ENCODE measurements around the gene LPAR6.
"Not testable (repeated sequence)": the region's sequence is repeated elsewhere in the genome, so short reads cannot be mapped to it uniquely, and the experiment has no call there.

The LPAR6 gene, protein sequence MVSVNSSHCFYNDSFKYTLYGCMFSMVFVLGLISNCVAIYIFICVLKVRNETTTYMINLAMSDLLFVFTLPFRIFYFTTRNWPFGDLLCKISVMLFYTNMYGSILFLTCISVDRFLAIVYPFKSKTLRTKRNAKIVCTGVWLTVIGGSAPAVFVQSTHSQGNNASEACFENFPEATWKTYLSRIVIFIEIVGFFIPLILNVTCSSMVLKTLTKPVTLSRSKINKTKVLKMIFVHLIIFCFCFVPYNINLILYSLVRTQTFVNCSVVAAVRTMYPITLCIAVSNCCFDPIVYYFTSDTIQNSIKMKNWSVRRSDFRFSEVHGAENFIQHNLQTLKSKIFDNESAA

DNA sequence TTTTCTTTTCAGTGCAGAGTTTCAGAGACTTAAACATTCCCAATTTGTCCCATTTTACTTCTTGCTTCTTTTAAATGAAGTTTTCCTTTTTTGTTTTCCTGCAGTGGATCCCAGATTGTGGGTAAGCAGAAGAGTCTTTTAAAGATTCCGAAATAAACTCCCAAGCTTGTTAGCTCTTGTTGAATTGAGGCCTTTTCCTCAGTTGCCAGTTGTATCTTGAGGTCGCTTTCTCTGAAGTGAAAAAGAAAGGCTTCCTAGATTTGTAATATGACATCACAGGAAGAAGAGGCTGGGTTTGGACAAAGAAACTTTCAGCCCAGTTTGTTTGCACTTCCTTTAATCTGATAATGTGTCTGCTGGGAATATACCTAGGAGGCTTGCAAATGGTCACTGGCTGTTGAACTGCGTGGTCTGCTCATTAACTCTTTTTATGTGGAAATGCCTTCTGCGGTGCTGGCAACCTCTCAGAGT lies at the start of gene LPAR6:
Gene LPAR6, minus strand, starts transcription at position 233 of the 471 bp plus-strand sequence. CDS start 690 bp downstream, outside the sequence.
- peak; percentile 88 for DNase-seq (ENCODE audit: low read depth)
- TF ChIP-seq, protein P1, sequence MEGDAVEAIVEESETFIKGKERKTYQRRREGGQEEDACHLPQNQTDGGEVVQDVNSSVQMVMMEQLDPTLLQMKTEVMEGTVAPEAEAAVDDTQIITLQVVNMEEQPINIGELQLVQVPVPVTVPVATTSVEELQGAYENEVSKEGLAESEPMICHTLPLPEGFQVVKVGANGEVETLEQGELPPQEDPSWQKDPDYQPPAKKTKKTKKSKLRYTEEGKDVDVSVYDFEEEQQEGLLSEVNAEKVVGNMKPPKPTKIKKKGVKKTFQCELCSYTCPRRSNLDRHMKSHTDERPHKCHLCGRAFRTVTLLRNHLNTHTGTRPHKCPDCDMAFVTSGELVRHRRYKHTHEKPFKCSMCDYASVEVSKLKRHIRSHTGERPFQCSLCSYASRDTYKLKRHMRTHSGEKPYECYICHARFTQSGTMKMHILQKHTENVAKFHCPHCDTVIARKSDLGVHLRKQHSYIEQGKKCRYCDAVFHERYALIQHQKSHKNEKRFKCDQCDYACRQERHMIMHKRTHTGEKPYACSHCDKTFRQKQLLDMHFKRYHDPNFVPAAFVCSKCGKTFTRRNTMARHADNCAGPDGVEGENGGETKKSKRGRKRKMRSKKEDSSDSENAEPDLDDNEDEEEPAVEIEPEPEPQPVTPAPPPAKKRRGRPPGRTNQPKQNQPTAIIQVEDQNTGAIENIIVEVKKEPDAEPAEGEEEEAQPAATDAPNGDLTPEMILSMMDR (conservative IDR thresholded peaks at IDR 0.05; ENCODE audit: low read depth, low read length): no peak

DNA sequence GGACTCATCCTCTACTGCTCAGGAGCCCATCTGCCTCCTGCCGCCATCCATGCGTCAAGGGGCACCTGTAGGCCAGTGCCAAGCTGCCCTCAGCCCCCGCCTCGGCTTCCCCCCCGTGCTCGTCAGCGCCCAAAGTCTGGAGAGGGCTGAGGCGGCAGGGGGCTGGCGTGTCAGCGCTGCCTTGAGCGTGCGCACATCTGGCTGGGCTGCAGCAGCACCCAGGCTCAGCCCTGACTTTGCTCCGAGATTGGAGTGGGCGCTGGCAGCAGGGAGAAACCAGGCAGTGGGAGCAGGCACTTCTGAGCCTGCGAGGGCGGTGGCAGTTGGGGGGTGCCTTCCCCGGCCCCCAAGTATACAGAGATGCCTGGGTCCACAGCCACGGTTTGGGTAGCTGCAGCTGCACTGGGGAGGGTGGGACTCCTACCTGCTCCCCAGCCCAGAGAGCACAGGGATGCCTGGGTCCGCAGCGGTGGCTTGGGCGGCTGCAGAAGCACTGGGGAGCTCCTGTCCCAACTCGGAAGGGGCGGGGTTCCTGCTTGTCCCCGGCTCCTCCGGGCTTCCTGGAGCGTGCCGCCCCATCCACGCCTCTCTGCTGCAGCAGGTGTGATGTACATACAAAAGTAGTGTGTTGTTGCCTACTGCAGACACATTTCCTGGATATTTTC lies 44.8 kb upstream of the LPAR6 start:
- TF ChIP-seq, protein P1 (conservative IDR thresholded peaks at IDR 0.05; ENCODE audit: low read depth, low read length): no peak
- no peak for DNase-seq (ENCODE audit: low read depth)

More for the DNA sequence above, at the start of gene LPAR6:
- peak within 1 kb of the TSS; percentile 74 for H3K4me3 ChIP-seq (ENCODE audit: low read depth, low read length)

DNA sequence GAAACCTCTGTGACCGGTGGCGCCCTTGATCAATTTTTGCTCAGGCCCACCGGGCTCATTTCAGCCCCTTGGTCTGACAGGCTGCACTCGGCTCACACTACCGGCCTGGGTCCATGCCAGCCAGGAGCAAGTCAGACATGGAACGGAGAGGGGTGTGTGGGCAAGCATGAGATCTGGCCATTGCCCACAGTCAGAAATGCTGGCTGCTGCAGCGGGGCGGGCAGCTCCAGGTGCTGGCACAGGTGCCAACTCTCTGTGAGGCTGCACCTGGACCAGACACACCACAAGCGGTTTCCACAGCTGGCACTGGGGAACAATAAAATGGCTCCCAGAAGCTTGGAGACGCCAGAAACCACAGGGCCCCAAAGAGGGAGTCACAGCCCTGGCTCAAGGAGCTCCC lies 43.6 kb upstream of the LPAR6 start:
- no peak for DNase-seq (ENCODE audit: low read depth)
- TF ChIP-seq, protein P1 (conservative IDR thresholded peaks at IDR 0.05; ENCODE audit: low read depth, low read length): no peak
- H3K4me3 ChIP-seq (ENCODE audit: low read depth, low read length): no peak overlapping the region

More for the DNA sequence above, 44.8 kb upstream of the LPAR6 start:
- no peak overlapping the region for H3K4me3 ChIP-seq (ENCODE audit: low read depth, low read length)

DNA sequence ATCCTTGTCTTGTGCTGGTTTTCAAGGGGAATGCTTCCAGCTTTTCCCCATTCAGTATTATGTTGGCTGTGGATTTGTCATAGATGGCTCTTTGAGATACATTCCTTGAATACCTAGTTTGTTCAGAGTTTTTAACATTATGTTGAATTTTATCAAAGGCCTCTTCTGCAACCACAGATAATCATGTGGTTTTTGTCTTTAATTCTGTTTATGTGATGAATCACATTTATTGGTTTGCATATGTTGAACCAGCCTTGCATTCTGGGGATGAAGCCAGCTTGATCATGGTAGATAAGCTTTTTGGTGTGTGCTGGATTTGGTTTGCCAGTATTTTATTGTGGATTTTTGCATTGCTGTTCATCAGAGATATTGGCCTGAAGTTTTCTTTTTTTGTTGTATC lies 38.3 kb upstream of the LPAR6 start:
- H3K4me3 ChIP-seq (ENCODE audit: low read depth, low read length); DNase-seq (ENCODE audit: low read depth): not testable (repeated sequence)

DNA sequence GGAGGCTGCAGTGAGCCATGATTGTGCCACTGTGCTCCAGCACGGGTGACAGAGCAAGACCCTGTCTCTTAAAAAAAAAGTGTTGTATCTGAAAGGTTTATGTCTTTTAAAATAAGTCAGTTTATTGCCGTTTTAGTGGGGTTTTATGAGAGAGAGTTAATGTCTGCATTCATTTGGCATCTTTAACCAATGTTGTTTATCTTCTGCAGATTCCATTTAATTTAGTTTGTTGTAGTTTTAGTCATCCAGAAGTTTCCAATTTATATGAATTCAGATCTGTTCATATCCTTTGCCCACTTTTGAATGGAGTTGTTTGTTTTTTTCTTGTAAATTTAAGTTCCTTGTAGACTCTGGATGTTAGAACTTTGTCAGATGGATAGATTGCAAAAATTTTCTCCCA lies 36.7 kb upstream of the LPAR6 start:
- TF ChIP-seq, protein P1 (conservative IDR thresholded peaks at IDR 0.05; ENCODE audit: low read depth, low read length): no peak
- no peak overlapping the region for H3K4me3 ChIP-seq (ENCODE audit: low read depth, low read length)
- DNase-seq (ENCODE audit: low read depth): no peak

DNA sequence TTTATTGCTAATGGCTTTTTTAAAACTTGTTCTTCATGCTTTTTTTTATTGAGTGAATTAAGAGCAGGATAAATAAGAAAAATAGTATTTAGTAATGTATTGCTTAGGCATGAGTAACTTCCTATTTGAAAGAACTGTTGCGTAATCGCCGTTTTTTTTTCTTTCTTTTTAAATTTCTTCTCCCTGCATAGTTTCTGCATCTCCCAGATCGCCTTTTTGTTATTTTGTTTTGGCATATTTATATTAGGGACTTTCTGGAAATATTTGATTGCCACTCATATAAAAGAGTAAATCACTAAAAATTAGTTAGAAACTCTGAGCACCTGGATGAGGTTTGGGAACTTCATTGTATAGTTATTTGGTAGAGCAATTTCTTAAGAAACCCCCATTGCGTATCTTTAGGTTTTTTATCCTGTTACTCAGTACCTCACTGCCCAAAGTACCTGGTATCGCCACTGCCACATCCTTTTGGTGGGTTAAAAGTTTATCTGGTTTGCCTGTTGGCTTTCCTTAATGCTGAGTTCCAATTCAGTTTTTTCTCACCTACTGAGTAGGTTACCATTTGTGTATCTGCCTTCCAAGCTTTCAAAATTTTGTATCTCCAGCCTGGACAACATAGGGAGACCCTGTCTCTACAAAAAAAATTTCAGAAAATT lies 36.2 kb upstream of the LPAR6 start:
- DNase-seq (ENCODE audit: low read depth): peak; percentile 81
- TF ChIP-seq, protein P1 (conservative IDR thresholded peaks at IDR 0.05; ENCODE audit: low read depth, low read length): no peak
- no peak overlapping the region for H3K4me3 ChIP-seq (ENCODE audit: low read depth, low read length)

DNA sequence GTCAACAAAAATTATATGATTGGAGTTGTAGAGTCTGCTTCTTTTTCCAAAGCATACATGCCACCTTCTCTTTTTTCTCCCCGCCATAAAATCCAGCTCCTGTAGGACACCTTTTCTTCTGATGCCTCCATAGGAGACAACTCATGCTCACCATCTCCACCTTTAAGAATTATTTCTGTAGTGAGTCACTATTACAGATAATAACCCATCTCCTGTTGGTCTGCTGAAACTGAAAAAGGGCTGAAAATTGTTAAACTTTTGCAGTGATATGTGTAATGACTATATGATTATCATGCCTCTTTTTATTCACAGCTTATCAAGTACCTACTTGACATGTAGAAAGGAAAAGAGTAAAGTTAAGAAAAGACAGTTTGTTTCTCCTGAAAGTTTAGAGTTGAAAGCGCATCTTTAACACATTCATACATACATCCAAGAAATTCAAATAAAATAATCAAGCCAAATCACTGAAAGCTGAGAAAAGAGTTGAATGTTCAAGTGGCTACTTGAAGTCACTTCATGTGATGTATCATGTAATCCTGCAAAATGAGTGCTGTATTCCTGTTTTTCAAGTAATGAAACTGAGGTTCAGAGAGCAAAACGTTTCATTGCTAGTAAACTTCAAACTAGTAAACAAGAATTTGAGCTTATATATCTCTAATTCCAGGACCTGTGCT lies 35.5 kb upstream of the LPAR6 start:
- DNase-seq (ENCODE audit: low read depth): no peak
- no peak overlapping the region for H3K4me3 ChIP-seq (ENCODE audit: low read depth, low read length)
- TF ChIP-seq, protein P1 (conservative IDR thresholded peaks at IDR 0.05; ENCODE audit: low read depth, low read length): no peak
